NT2/D1 (cell line): ENCODE measurements around the gene DPM2.

ENCODE experiments used
- SUZ12 ChIP-seq: IDR thresholded peaks from 2 replicates; pipeline ENCODE4 v1.6.1; 2011; ENCODE audit not compliant: insufficient read length, insufficient read depth; ENCODE audit errors: extremely low read depth
- YY1 ChIP-seq: IDR thresholded peaks from 2 replicates; pipeline ENCODE4 v1.6.1; 2011; ENCODE audit not compliant: insufficient read length, insufficient read depth
- ZNF274 ChIP-seq: IDR thresholded peaks from 2 replicates; pipeline ENCODE4 v1.6.1; 2011; ENCODE audit warnings: mild to moderate bottlenecking, low read depth, low read length

- TF ChIP-seq YY1 (no peak), SUZ12 (no peak), ZNF274 (no peak)
Measured at GRCh38 chr9:127941961-127942215, 4.2 kb upstream of the DPM2 start.
